ENCODE results near the gene CASR.

CASR gene

DNA sequence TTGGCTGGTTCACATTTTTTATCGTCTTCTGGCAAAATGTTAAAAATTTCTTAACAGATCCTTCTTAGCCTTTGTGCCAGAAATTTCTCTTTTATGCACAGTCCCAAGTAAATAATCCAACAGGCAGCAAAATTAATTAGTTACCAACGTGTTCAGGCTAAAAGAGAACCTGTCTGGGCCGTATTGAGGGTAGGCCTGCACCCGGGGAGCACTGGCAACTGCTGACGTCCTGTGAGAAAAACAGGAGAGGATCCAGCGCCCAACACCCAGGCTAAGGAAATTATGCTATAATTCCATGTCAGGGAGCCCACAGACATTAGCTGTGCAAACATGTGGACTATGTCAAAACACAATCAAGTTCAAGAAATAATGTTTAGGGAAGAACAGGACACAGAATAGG is 110.9 kb downstream of the CASR start:
- TF ChIP-seq, protein P1, sequence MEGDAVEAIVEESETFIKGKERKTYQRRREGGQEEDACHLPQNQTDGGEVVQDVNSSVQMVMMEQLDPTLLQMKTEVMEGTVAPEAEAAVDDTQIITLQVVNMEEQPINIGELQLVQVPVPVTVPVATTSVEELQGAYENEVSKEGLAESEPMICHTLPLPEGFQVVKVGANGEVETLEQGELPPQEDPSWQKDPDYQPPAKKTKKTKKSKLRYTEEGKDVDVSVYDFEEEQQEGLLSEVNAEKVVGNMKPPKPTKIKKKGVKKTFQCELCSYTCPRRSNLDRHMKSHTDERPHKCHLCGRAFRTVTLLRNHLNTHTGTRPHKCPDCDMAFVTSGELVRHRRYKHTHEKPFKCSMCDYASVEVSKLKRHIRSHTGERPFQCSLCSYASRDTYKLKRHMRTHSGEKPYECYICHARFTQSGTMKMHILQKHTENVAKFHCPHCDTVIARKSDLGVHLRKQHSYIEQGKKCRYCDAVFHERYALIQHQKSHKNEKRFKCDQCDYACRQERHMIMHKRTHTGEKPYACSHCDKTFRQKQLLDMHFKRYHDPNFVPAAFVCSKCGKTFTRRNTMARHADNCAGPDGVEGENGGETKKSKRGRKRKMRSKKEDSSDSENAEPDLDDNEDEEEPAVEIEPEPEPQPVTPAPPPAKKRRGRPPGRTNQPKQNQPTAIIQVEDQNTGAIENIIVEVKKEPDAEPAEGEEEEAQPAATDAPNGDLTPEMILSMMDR (conservative IDR thresholded peaks at IDR 0.05; ENCODE audit: low read depth) = no peak
- no peak overlapping the region for H3K27ac ChIP-seq
- ChIA-PET POLR2A (ENCODE audit: low non-redundant PET) (no interaction called here), CTCF (no interaction called here)
- DNase-seq (ENCODE audit: low spot score) = no peak

DNA sequence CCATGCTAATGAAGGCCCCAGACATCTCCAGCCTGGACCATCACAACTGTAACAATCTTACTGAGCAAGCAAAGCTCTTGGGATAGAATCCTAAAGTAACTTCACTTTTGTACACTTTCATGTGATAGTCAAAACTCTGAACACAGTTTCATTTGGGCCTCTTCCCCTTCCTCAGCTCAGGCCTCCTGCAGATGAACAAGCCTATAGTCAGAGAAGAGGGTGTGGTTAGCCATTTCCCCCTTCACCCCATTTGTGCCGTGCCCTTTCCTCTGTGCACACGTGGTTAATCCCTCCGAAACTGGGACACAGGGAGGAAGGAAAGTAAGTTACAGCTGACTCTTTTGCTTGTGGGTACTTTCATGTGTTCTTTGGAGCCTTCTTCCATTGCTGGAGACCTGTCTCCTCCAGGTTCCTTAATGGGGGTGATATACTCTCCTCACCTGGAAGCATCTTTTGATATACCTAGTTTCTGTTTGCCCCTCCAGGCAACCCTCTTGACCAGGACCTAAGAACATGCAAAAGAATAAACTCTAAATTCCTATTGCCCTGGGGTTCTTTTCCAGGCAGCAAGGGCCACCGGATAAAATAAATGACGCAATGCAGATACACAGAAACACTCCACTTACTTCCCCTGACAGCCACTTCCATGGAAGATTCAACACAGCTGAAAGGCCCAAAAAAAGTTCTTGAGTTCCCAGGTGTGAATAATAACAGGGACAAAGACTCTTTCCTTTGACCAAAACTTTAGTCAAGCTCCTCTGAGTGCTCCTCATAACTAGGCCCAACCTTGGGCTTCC is 112.0 kb downstream of the CASR start:
- ChIA-PET POLR2A (ENCODE audit: low non-redundant PET) (no interaction called here), CTCF (no interaction called here)
- no peak overlapping the region for H3K27ac ChIP-seq
- no peak for DNase-seq (ENCODE audit: low spot score)
- TF ChIP-seq, protein P1 (conservative IDR thresholded peaks at IDR 0.05; ENCODE audit: low read depth) = no peak

DNA sequence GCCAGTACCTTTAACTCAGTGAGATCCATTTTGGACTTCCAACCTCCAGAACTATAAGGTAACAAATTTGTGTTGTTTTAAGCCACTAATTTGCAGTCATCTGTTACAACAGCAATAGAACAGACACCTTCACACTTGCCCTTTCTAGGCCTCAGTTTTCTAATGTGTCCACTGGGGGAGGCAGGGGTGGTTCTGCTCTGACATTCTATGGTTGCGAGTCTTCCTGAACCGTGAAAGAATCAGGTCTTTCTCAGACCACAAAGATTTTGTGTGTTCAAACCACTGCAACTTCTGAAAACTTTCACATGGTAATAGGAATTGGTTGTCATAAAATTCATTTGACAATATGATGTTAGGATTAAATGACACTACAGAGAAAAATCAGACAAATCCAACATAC is 114.8 kb downstream of the CASR start:
- no peak overlapping the region for H3K27ac ChIP-seq
- TF ChIP-seq, protein P1 (conservative IDR thresholded peaks at IDR 0.05; ENCODE audit: low read depth) = no peak
- POLR2A ChIA-PET (ENCODE audit: low non-redundant PET) = no interaction called here
- no peak for DNase-seq (ENCODE audit: low spot score)
- CTCF ChIA-PET = no interaction called here

GRCh38 chr3:122299215-122299614 is 115.7 kb downstream of the CASR start:
- CTCF ChIA-PET = interaction anchor here (0.5 to 0.6 kb wide), 2 partner anchors 67 to 729 kb away, joined by 4 read pairs; no protein-coding TSS in a partner anchor
- H3K27ac ChIP-seq = no peak overlapping the region
- TF ChIP-seq, protein P1 (conservative IDR thresholded peaks at IDR 0.05; ENCODE audit: low read depth) = no peak
- POLR2A ChIA-PET (ENCODE audit: low non-redundant PET) = no interaction called here
- DNase-seq (ENCODE audit: low spot score) = no peak

DNA sequence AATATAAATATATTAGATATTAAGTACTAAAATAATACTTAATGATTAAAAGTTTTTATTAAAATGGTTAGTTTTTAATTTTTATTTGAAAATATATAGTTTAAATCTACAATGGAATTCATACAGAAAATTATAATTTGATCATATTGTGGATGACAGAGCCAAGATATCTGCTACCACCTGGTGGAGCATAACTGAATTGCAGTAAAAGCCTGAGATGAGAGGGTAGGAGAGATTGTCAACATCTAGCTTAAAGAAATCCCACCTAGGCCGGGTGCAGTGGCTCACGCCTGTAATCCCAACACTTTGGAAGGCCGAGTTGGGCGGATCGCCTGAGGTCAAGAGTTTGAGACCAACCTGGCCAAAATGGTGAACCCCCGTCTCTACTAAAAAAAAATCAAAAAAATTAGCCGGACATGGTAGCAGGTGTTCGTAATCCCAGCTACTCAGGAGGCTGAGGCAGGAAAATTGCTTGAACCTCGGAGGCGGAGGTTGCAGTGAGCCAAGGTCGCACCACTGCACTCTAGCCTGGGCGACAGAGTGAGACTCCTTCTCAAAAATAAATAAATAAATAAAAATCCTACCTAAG is 116.5 kb downstream of the CASR start:
- DNase-seq (ENCODE audit: low spot score) = no peak
- TF ChIP-seq, protein P1 (conservative IDR thresholded peaks at IDR 0.05; ENCODE audit: low read depth) = 0 out of 2 replicates have a peak, but pooled peaks have one; percentile 18
- CTCF ChIA-PET = interaction anchor here (0.8 kb wide), 1 partner anchor 66 kb away, joined by 4 read pairs; no protein-coding TSS in a partner anchor
- POLR2A ChIA-PET (ENCODE audit: low non-redundant PET) = no interaction called here
- no peak overlapping the region for H3K27ac ChIP-seq

DNA sequence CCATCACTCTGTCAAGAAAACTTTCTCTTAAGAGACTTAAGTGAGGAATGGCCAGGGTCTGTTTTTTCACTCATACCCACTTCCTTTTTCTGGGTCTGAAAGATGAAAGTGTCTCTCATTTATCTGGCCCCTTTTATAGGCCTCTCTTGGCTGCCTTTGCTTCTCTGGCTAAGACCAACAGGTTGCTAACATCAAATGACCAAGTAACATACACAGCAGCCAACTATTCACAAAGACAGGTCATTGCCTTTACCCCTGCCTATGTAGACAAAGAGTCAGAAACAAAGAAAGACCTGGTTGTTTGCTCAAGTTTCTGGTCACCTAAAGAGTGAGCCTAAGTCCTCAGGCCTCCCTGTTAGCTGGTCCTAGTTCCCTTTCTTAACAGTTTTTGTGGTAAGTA is 117.6 kb downstream of the CASR start:
- H3K27ac ChIP-seq = no peak overlapping the region
- no peak for DNase-seq (ENCODE audit: low spot score)
- POLR2A ChIA-PET (ENCODE audit: low non-redundant PET) = no interaction called here
- CTCF ChIA-PET = no interaction called here
- TF ChIP-seq, protein P1 (conservative IDR thresholded peaks at IDR 0.05; ENCODE audit: low read depth) = no peak
